Activated CD8-positive, alpha-beta memory T cell treated with anti-CD3 and anti-CD28 coated beads, Interleukin-2, amount 10 ng/mL, durations not matched to agents 7 days and 5 days (primary cell): ENCODE data around the gene CLMN. TPM values are rescaled to one million over a fixed set of nuclear protein-coding genes. Genes with fewer than 3 reads are reported as not detected.
A peak's percentile ranks its signal among the peaks of the same experiment; 100 is the strongest.

Experiments used
- ATAC-seq: fragments of 150-1000 bp; cut with Tn5 transposase; one replicate; pipeline ENCODE4 v1.10.0; 2021; ENCODE audit warnings: moderate library complexity
- CTCF ChIA-PET: fragments of 350-600 bp; sonication (Branson Sonifier 250); formaldehyde crosslinking; loops from one replicate; lab custom pipeline; 2021; ENCODE audit warnings: antibody characterized with exemption; lab: Charles Lee
- DNase-seq: peaks from one replicate; pipeline ENCODE4 v3.0.0-alpha.2; 2020
- H3K27ac Mint-ChIP-seq: one replicate; pipeline ENCODE4 v1.8.0; 2021; ENCODE audit warnings: mild to moderate bottlenecking, mixed read lengths
- H3K27me3 Mint-ChIP-seq: one replicate; pipeline ENCODE4 v1.8.0; 2021; ENCODE audit warnings: mixed read lengths
- H3K36me3 Mint-ChIP-seq: one replicate; pipeline ENCODE4 v1.8.0; 2021; ENCODE audit warnings: mild to moderate bottlenecking, mixed read lengths
- H3K4me1 Mint-ChIP-seq: one replicate; pipeline ENCODE4 v1.8.0; 2021; ENCODE audit warnings: mixed read lengths
- H3K4me3 Mint-ChIP-seq: one replicate; pipeline ENCODE4 v1.8.0; 2021; ENCODE audit warnings: mild to moderate bottlenecking, moderate library complexity, mixed read lengths
- H3K9me3 Mint-ChIP-seq: one replicate; pipeline ENCODE4 v1.8.0; 2022; ENCODE audit warnings: low read depth, mixed read lengths
- total RNA-seq, 2 experiments: library from RNA; stranded (reverse); gene quantifications; one replicate each; pipeline ENCODE4 v1.2.3, GENCODE V29; 2021

The CLMN gene
- total RNA-seq, 2 experiments from 2014 or later = 0.42 to 0.91 TPM

- no peaks in the 10 kb centered on the region for H3K36me3 Mint-ChIP-seq
- ATAC-seq (no peak), DNase-seq (peak; percentile 28)
- H3K27me3 Mint-ChIP-seq = peaks cover 2% of the 10 kb centered on the region
- CTCF ChIA-PET = no interaction called here
- H3K4me1 Mint-ChIP-seq = peaks cover 7% of the 10 kb centered on the region
- no peaks in the 10 kb centered on the region for H3K9me3 Mint-ChIP-seq
- H3K27ac Mint-ChIP-seq = no peak overlapping the region
- H3K4me3 Mint-ChIP-seq = no peak overlapping the region
Measured at GRCh38 chr14:95258754-95259593, 60.7 kb downstream of the CLMN start.

GRCh38 chr14:95258156-95258555, 61.6 kb downstream of the CLMN start:
- Mint-ChIP-seq H3K36me3 (no peaks in the 10 kb centered on the region), H3K4me3 (no peak overlapping the region), H3K4me1 (peaks cover 7% of the 10 kb centered on the region), H3K9me3 (no peaks in the 10 kb centered on the region), H3K27ac (no peak overlapping the region), H3K27me3 (no peaks in the 10 kb centered on the region)
- DNase-seq (peak; percentile 2), ATAC-seq (no peak)
- CTCF ChIA-PET = no interaction called here

DNA sequence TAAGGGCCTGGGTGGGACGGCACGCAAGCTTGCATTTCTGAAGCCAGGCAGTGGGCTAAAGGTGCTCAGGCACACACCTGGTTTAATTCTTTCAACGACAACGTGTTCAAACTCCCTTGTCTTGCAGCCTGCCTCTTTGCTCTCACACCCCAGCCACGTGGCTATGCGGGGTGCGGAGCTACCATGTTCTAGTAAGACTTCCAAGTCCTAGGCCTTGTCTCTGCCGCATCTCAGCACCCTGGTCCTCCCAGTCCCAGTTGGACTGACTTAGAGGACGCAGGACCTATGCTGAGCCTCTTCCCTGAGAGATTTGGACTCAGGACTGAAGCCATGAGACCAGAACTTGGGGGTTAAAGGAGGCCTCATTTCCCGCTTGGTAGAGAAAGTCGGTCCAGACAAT, 62.2 kb downstream of the CLMN start:
- no peaks in the 10 kb centered on the region for H3K36me3 Mint-ChIP-seq
- peak; percentile 15 for DNase-seq
- no peak overlapping the region for H3K27ac Mint-ChIP-seq
- no peaks in the 10 kb centered on the region for H3K9me3 Mint-ChIP-seq
- peaks cover 7% of the 10 kb centered on the region for H3K4me1 Mint-ChIP-seq
- ATAC-seq = no peak
- H3K27me3 Mint-ChIP-seq = no peaks in the 10 kb centered on the region
- no peak overlapping the region for H3K4me3 Mint-ChIP-seq
- CTCF ChIA-PET = no interaction called here

- no peaks in the 10 kb centered on the region for H3K9me3 Mint-ChIP-seq
- DNase-seq = peak; percentile 15
- no peak overlapping the region for H3K27ac Mint-ChIP-seq
- no peak overlapping the region for H3K4me3 Mint-ChIP-seq
- peaks cover 2% of the 10 kb centered on the region for H3K27me3 Mint-ChIP-seq
- peaks cover 7% of the 10 kb centered on the region for H3K4me1 Mint-ChIP-seq
- H3K36me3 Mint-ChIP-seq = no peaks in the 10 kb centered on the region
- CTCF ChIA-PET = no interaction called here
- no peak for ATAC-seq
Measured at GRCh38 chr14:95256776-95257060, 63.0 kb downstream of the CLMN start.

DNA sequence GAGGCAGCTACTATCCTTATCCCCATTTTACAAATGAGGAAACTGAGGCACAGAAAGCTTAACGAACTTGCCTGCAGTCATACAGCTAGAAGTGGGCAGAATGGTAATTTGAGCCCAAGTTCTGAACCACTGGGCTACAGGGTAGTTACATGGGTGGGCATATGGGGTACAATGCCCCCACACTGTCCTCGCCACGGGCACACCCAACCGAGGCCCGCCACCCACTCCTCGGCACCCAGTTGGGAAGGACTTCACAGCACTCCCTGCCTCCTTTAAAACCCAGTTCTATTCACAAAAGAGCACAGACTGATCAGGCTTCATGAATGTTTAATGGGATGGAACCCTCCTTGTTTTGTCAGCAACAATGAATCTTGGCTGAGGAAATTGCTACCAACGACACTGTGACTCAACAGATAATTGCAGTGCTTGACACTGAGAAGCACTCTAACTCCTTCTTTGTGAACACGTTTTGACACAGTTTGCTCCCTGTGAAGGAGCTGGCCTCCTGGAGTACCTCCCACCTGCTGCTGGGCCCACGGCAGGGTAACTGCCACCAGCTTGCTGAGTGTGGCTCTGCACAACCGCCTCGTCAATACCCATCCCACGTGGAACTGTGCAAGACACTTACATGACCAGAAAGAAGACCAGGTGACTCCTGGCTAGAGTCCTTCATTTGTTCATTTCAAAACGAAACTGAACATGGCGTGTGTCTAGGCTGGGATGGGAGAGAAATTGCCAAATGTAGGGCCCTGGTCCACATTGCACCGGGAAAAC, 63.5 kb downstream of the CLMN start:
- CTCF ChIA-PET = no interaction called here
- Mint-ChIP-seq H3K27me3 (peaks cover 6% of the 10 kb centered on the region), H3K4me1 (peaks cover 7% of the 10 kb centered on the region), H3K27ac (no peak overlapping the region), H3K36me3 (no peaks in the 10 kb centered on the region), H3K4me3 (no peak overlapping the region), H3K9me3 (no peaks in the 10 kb centered on the region)
- no peak for ATAC-seq
- no peak for DNase-seq

DNA sequence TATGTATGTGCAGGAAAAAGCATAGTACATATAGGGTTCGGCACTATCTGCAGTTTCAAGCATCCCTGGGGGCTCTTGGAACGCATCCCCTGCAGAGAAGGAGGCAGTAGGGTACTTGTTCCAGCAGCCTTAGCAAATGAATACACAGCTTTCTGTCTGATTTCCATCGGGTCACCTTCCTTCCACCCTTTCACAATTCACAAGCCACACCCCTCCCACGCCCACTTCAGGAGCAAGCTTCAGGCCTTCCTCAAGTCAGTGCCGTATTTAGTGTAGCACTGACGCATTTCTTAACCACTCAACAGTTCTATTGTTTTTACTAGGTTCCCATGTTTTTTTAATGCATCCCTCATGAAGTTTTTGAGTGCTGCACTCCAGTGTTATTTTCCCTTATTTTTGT, 64.2 kb downstream of the CLMN start:
- H3K27ac Mint-ChIP-seq = no peak overlapping the region
- CTCF ChIA-PET = no interaction called here
- DNase-seq (no peak), ATAC-seq (no peak)
- no peaks in the 10 kb centered on the region for H3K36me3 Mint-ChIP-seq
- H3K9me3 Mint-ChIP-seq = no peaks in the 10 kb centered on the region
- peaks cover 11% of the 10 kb centered on the region for H3K27me3 Mint-ChIP-seq
- H3K4me3 Mint-ChIP-seq = no peak overlapping the region
- H3K4me1 Mint-ChIP-seq = peaks cover 3% of the 10 kb centered on the region

DNA sequence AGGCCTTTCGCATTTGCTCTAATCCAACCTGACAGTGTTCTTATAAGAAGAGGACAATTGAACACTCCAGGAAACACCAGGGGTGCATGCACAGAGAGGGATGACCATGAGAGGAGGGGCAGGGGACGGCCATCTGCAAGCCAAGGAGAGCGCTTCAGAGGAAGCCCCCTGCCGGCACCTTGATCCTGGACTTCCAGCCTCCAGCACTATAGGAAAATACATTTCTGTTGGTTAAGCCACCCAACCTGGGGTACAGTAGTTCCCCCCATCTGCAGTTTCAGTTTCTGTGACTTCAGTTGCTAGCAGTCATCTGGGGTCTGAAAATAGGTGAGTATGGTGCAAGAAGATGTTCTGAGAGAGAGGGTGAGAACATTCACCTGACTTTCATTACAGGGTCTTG, 64.7 kb downstream of the CLMN start:
- CTCF ChIA-PET = no interaction called here
- Mint-ChIP-seq H3K36me3 (no peaks in the 10 kb centered on the region), H3K4me3 (no peak overlapping the region), H3K27me3 (peaks cover 16% of the 10 kb centered on the region), H3K9me3 (no peaks in the 10 kb centered on the region), H3K27ac (no peak overlapping the region), H3K4me1 (no peaks in the 10 kb centered on the region)
- DNase-seq = no peak
- ATAC-seq = no peak

DNA sequence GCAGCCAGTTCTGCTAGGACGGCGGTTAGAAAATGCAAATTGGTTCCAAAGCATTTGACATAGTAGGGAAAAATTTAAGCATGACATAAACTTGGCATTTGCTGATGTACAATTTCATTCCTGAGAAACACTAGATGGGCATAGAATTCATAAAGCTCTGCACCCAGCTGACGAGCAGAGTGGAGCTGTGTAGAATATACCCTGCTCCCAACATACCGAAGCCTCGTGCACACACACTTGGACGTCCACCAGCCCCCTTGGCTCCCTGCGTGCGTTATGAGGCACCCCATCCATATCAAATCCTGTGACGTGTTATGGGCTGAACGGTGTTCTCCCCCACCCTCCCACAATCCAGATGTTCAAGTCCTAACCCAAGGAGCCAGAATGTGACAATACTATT, 65.4 kb downstream of the CLMN start:
- DNase-seq = no peak
- no peak for ATAC-seq
- H3K27ac Mint-ChIP-seq = no peak overlapping the region
- no peaks in the 10 kb centered on the region for H3K9me3 Mint-ChIP-seq
- CTCF ChIA-PET = interaction anchor here (0.6 kb wide), 1 partner anchor 104 kb away, joined by 3 read pairs; no protein-coding TSS in a partner anchor
- H3K4me1 Mint-ChIP-seq = no peaks in the 10 kb centered on the region
- H3K36me3 Mint-ChIP-seq = no peaks in the 10 kb centered on the region
- H3K4me3 Mint-ChIP-seq = no peak overlapping the region
- H3K27me3 Mint-ChIP-seq = peaks cover 22% of the 10 kb centered on the region

DNA sequence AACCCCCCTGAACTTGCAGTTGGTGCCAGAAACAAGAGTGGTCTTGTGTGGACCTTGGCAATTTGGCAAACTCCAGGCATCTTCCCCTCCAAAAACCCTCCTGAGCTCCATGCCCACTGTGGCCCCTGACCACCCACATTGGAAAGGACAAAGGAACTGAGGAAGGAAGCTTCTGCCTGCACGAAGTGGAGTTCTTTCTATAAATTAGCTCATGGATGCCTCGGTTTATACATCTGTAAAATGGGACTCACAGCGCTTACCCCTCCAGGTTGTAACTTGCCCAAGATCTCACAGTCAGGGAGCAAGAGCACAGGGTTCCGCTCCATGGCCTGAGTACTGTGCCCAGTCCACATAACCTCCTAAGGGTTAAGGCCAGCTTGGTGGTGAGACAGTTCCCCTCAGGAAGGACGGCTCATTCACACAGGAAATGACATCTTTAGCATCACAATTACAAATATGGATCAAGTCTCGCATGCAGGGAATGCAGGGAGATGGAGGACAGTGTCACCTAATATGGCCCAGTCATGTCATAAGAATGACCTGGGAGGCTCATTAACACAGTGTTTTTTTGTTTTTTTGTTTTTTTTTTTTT, 66.6 kb downstream of the CLMN start:
- ATAC-seq (no peak), DNase-seq (no peak)
- H3K4me1 Mint-ChIP-seq = no peaks in the 10 kb centered on the region
- CTCF ChIA-PET = no interaction called here
- peaks cover 28% of the 10 kb centered on the region for H3K27me3 Mint-ChIP-seq
- H3K4me3 Mint-ChIP-seq = no peak overlapping the region
- no peak overlapping the region for H3K27ac Mint-ChIP-seq
- H3K36me3 Mint-ChIP-seq = no peaks in the 10 kb centered on the region
- H3K9me3 Mint-ChIP-seq = no peaks in the 10 kb centered on the region

DNA sequence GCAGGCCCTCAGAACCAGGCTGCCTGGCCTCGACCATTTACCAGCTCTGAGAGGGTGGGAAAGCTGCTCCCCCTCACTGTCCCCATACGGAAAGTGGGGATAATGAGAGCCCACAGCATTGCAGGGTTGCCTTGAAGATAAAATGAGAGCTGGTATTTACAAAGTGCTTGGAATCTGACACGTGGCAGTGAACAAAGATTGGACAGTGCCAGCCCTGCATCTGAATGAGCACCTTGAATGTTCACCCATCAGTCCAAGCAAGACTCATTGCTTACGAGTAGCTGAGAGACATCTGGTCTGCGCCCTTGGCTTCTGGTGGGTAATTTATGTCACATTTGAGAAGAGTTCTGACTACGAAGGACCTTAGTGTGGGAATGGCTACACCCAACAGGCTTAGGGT, 67.5 kb downstream of the CLMN start:
- H3K4me3 Mint-ChIP-seq = no peak overlapping the region
- no peak overlapping the region for H3K27ac Mint-ChIP-seq
- H3K27me3 Mint-ChIP-seq = peaks cover 31% of the 10 kb centered on the region
- no peak for ATAC-seq
- CTCF ChIA-PET = no interaction called here
- H3K9me3 Mint-ChIP-seq = no peaks in the 10 kb centered on the region
- no peak for DNase-seq
- no peaks in the 10 kb centered on the region for H3K4me1 Mint-ChIP-seq
- H3K36me3 Mint-ChIP-seq = no peaks in the 10 kb centered on the region

DNA sequence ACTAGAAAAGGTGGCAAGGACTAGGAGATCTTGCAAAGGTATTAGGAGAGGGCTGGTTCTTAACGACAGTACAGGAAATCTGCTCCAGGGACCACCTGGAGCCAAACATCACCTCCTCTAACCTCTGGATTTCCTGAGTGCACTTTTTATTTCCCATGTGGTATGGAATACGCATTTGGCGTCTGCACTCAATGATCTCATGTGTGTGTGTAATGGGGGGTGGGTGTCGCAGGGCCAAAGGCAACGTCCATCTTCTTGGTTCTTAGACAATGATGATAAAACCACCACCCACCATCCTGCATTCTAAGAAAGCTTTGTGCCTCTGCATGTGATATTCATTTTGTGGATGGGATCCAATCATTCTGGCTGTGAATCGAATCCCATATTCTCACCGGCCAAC, 68.8 kb downstream of the CLMN start:
- Mint-ChIP-seq H3K4me3 (no peak overlapping the region), H3K27ac (no peak overlapping the region), H3K36me3 (no peaks in the 10 kb centered on the region), H3K9me3 (no peaks in the 10 kb centered on the region), H3K27me3 (peaks cover 31% of the 10 kb centered on the region), H3K4me1 (no peaks in the 10 kb centered on the region)
- CTCF ChIA-PET = no interaction called here
- no peak for ATAC-seq
- no peak for DNase-seq

DNA sequence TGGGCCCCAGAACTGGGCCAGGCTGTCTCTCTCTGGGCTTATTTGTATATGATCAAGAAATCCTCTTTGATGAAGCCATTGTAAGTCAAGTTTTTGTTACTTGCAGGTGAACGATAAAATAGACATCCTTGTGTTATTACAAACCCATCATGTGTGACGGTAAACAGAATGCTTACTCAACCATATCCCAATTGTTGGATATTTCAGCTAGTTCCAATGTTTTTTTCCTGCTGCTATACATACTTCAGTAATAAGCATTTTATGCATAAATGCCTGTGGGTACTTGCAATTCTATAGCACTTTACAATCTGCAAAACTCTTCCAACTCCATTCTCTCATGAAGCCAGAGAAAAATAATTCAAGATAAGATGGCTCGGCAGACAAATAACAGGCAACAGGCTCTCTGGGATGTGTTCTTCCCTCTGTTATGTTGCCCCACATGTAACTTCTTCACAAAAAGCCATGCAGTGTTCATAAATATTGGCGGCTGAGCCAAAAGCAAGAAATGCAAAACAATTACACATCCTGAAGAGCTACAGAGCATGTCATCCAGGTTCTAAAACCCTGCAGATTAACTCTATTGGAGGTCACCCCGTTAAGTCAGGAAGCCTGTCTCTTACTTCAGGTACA, 69.5 kb downstream of the CLMN start:
- CTCF ChIA-PET = no interaction called here
- Mint-ChIP-seq H3K9me3 (no peaks in the 10 kb centered on the region), H3K27ac (no peak overlapping the region), H3K4me1 (no peaks in the 10 kb centered on the region), H3K36me3 (no peaks in the 10 kb centered on the region), H3K4me3 (no peak overlapping the region), H3K27me3 (peaks cover 31% of the 10 kb centered on the region)
- ATAC-seq (no peak), DNase-seq (no peak)

DNA sequence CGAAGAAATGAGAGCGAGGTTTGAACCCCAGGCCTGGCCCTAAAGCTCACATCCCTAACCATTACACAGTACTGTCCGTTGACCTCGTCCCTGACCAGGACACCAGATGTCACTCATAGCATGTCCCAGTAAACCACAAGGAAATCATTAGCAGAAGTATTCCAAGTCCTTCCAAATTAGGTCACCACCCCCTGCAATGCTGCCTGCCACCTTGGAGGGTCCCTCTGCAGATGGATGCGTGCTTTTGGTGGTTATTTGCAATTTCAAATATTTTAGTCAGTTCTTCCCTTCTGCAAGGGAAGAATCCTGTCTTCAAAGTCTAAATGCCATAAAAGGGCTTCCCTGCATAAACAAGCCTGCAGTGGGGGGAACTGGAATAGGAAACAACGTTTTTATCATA, 71.3 kb downstream of the CLMN start:
- peaks cover 31% of the 10 kb centered on the region for H3K27me3 Mint-ChIP-seq
- DNase-seq = no peak
- H3K4me1 Mint-ChIP-seq = no peaks in the 10 kb centered on the region
- CTCF ChIA-PET = no interaction called here
- no peak overlapping the region for H3K27ac Mint-ChIP-seq
- no peaks in the 10 kb centered on the region for H3K9me3 Mint-ChIP-seq
- no peak for ATAC-seq
- H3K4me3 Mint-ChIP-seq = no peak overlapping the region
- no peaks in the 10 kb centered on the region for H3K36me3 Mint-ChIP-seq
